Adrenal gland (tissue), 12 donors: ENCODE results near the gene PPP1R37. TPM values are rescaled to one million over a fixed set of nuclear protein-coding genes. Genes with fewer than 3 reads are reported as not detected.

Experiments used
- DNase-seq, 7 donors: peaks; one replicate each; pipeline ENCODE4 v3.0.0-alpha.2; 2019 to 2020
- H3K27ac ChIP-seq, 5 donors: fragments of 200-600 bp; sonication (generic) in 4 of 5; 1 replicate in 3 of 5; 2 replicates in 2 of 5; pipeline versions ENCODE4 v1.5.1 to v1.8.0; 2016 to 2020; ENCODE audit warnings: mild to moderate bottlenecking in 1 of 5
- H3K27me3 ChIP-seq: fragments of 200-600 bp; 2 replicates; pipeline ENCODE4 v1.8.0; 2021
- H3K36me3 ChIP-seq, 2 donors: fragments of 200-600 bp; replicated peaks in 1 of 2; 1 replicate in 1 of 2; 2 replicates in 1 of 2; pipeline versions ENCODE4 v1.5.1 to v1.8.0; 2018 to 2022
- H3K4me1 ChIP-seq, 2 donors: fragments of 200-600 bp; replicated peaks in 1 of 2; 1 replicate in 1 of 2; 2 replicates in 1 of 2; pipeline versions ENCODE4 v1.5.1 to v1.8.0; 2018 to 2021
- H3K4me3 ChIP-seq, 4 donors: fragments of 200-600 bp; sonication (generic) in 3 of 4; one replicate each; pipeline ENCODE4 v1.5.1; 2016 to 2018
- H3K9me3 ChIP-seq, 3 donors: fragments of 200-600 bp; sonication (generic) in 1 of 3; replicated peaks in 1 of 3; 1 replicate in 2 of 3; 2 replicates in 1 of 3; pipeline versions ENCODE4 v1.5.1 to v1.8.0; 2016 to 2021
- CTCF ChIP-seq, 6 experiments: fragments of 450-650 bp in 4 of 6; fragments of 200-600 bp in 2 of 6; sonication (generic) in 1 of 6; IDR thresholded peaks; 1 replicate in 5 of 6; 2 replicates in 1 of 6; pipeline versions ENCODE4 v1.5.1 to v1.8.0; 2016 to 2021; ENCODE audit warnings: antibody characterized with exemption in 6 of 6, mild to moderate bottlenecking in 2 of 6, moderate library complexity in 1 of 6
- POLR2A ChIP-seq, 2 donors: fragments of 450-650 bp; IDR thresholded peaks; one replicate each; pipeline ENCODE4 v1.6.1; 2017; ENCODE audit warnings: antibody characterized with exemption in 2 of 2, mild to moderate bottlenecking in 2 of 2, moderate library complexity in 1 of 2
- WGBS, 4 donors: extraction: QIAGEN DNeasy Blood & Tissue Kit in 2 of 4; methylation state at CpG; one replicate each; pipeline versions ENCODE4 v1.1.5 to v1.1.7; 2013 to 2017; 5-methylcytosine and 5-hydroxymethylcytosine counted together
- intact Hi-C, 2 donors: fragments of 100-400 bp; cut with DNase I; formaldehyde crosslinking; loops; one replicate each; pipeline versions ENCODE4 v1.14.1 to v1.15.0; 2022 to 2023
- polyA plus RNA-seq, 3 donors: library from polyadenylated mRNA; stranded (reverse); fragments of 200-250 nt in 2 of 3; fragments of 350-450 nt in 1 of 3; fragmentation: Illumina TruSeq in 1 of 3; extraction: RNeasy Lipid Tissue Mini Kit (QIAGEN cat#74804) in 1 of 3; gene quantifications; one replicate each; pipeline ENCODE4 v1.2.3, GENCODE V29; 2013 to 2014
- total RNA-seq, 9 donors: library from RNA; depleted of rRNA in 4 of 9; stranded (reverse); fragments of >200 nt in 4 of 9; fragments of 120-200 nt in 1 of 9; fragmentation: NEBNext Ultra II Directional in 1 of 9; extraction: Animal tissue kit (Norgen Biotek cat#: 25700) in 1 of 9; gene quantifications; one replicate each; pipeline versions ENCODE4 v1.1.0 to v1.2.4, GENCODE V29; 2013 to 2023
- donor health status: healthy with polysubstance abuse.
- donor health status: Bipolar disorder and iron deficiency.
- donor health status: DM: yes; HTN: yes; CAD: no.
- donor health status: DM: no; HTN: no; CAD: no.
- donor health status: DM: no; HTN: no; CAD: no.
- donor health status: DM: yes; HTN: yes; CAD: no.

The PPP1R37 gene
- total and polyA plus RNA-seq, 12 donors, result 16.4 to 244 (median 51.8) TPM

GRCh38 chr19:45158503-45159209, 65.7 kb downstream of the PPP1R37 start:
- Histone ChIP-seq H3K4me3 (no peak overlapping the region), H3K27me3 (peaks cover 11% of the 10 kb centered on the region), H3K9me3 (no peaks in the 10 kb centered on the region), H3K36me3 (no peaks in the 10 kb centered on the region), H3K4me1 (peaks cover 6 to 10% of the 10 kb centered on the region in 2 donors), H3K27ac (no peak overlapping the region)
- intact Hi-C loops, result no loop called here
- TF ChIP-seq POLR2A (IDR thresholded peaks at IDR 0.05) (no peak), CTCF (IDR thresholded peaks at IDR 0.05) (no peak)
- 75 to 84% (median 82%) methylated on average over 21 to 27 of the region's 27 CpGs for WGBS, 4 donors
- DNase-seq, result no peak

DNA sequence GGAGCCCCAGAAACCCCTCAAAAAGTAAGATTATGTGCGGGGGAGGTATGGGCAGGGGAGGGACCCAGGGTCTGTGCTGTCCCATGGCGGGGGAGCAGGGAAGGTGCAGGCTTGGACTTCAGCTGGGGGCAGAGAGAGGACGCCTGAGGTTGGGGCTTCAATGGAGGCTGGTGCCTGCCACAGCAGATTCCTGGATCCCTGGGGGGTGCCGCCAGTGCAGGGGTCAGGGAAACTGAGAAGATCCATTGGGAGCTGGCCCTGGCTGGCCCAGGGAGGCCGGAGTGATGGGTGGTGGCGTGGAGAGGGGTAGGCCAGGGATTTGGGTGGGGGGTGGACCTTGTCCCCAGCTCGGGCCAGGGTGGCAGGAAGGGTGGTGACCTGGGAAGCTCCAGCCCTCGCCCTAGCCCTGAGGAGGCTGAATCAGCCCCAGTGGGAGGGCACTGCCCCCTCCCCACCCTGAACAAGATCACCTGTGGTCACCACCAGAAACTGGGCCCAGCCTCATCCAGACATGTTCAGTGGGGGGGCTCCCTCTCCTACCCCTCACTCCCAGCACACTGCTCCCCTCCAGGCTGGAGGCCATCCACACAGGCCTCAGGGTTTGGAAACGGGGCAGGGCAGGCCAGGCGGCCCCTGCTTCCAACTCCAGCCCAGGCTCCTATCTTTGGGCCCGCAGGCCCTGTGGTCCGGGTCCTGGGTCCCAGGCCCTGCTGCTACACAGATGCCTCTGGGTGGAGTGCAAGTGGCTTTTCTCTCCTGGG, 66.4 kb downstream of the PPP1R37 start:
- peaks cover 11% of the 10 kb centered on the region for H3K27me3 ChIP-seq
- H3K9me3 ChIP-seq, result no peaks in the 10 kb centered on the region
- intact Hi-C loops, result no loop called here

DNA sequence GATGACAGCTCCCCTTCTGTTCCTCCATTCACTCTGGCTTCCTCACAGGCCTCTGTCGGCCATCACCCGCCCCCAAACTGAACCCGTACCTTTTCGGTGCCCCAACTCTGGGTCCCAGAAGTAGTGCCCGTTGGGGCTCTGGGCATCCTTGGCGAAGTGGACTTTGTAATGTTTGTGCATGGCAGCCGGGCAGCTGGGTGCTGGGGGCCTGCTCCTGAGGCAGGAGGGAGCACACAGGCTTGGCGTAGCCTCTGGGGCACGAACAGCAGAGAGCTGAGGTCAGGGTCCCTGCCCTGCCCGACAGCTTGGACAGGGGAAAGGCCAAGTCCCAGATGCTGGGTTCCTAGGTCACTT, 67.0 kb downstream of the PPP1R37 start:
- WGBS, 4 donors, result 68 to 84% (median 76%) methylated on average over 5 to 10 of the region's 10 CpGs
- DNase-seq, result no peak
- Histone ChIP-seq H3K36me3 (no peaks in the 10 kb centered on the region), H3K4me3 (no peak overlapping the region), H3K27ac (no peak overlapping the region), H3K9me3 (no peaks in the 10 kb centered on the region), H3K27me3 (peaks cover 11% of the 10 kb centered on the region), H3K4me1 (no peaks in the 10 kb centered on the region)
- intact Hi-C loops, result no loop called here
- TF ChIP-seq POLR2A (IDR thresholded peaks at IDR 0.05) (no peak), CTCF (IDR thresholded peaks at IDR 0.05) (no peak)

More for the DNA sequence above, 66.4 kb downstream of the PPP1R37 start:
- H3K27ac ChIP-seq, result no peak overlapping the region
- no peak overlapping the region for H3K4me3 ChIP-seq
- peaks cover 0 to 2% of the 10 kb centered on the region in 2 donors for H3K4me1 ChIP-seq
- TF ChIP-seq CTCF (IDR thresholded peaks at IDR 0.05) (no peak), POLR2A (IDR thresholded peaks at IDR 0.05) (no peak)
- DNase-seq, result no peak
- WGBS, 4 donors, result 82 to 88% (median 85%) methylated on average over 3 to 12 of the region's 12 CpGs
- H3K36me3 ChIP-seq, result no peaks in the 10 kb centered on the region

DNA sequence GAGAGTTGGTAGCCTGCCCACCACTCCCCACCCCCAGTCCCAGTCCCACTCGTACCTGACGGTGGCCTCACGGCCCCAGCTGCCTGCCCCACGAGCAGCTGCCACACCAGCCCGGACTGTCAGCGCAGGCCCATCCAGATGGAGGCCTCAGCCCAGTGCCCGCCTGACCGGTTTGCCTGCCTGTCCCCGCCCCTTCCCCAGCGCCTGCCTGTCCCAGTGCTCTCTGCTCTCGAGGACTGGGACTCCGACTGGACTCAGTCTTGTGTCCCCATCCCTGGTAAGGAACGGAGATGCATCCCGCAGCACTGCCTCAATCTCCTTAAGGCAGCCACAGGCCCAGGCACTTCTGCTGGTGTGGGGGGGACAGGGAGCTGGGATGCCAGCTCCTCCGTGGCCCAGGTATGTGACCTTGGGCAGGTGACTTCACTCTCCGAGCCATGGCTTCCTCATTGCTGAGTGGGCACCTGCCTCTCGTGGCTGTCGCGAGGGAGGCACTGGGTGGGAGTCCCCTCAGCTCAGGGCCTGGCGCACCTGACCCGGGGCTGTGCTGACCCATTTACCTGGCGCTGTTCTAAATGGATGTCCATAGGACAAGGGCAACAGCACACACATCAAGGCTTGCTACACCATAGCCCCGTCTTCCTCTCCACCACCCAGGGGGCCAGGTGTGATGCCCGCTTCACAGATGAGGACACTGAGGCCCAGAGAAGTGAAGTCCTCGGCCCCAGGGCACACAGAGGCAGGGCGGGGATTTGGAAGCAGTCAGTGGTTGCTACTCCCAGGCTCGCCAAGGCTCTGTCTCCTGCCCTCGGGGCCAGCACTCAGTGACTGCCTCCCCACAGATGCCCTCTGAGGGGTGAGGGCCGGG, 68.1 kb downstream of the PPP1R37 start, which contains the start of gene NKPD1:
TSS of gene NKPD1 (minus strand) at position 113 of the 868 bp plus-strand sequence. CDS start 832 bp downstream, outside the sequence.
- Histone ChIP-seq H3K27ac (no peak within 1 kb of the TSS), H3K27me3 (peaks cover 11% of the 10 kb centered on the region), H3K36me3 (no peaks in the 10 kb centered on the region), H3K4me3 (no peak within 1 kb of the TSS), H3K4me1 (no peaks in the 10 kb centered on the region), H3K9me3 (no peaks in the 10 kb centered on the region)
- no peak for TF ChIP-seq POLR2A (IDR thresholded peaks at IDR 0.05)
- no peak for TF ChIP-seq CTCF (IDR thresholded peaks at IDR 0.05)
- intact Hi-C loops, result no loop called here
- WGBS, 4 donors, result 48 to 57% (median 53%) methylated on average over 8 to 29 of the region's 29 CpGs
- DNase-seq, result no peak
